Coronary artery (tissue), 2 donors: ENCODE results near the gene RAP1GAP.

Experiments
- DNase-seq: peaks from one replicate; pipeline ENCODE4 v3.0.0-alpha.2; 2017; ENCODE audit warnings: low spot score
- H3K27ac ChIP-seq, 2 donors: fragments of 200-600 bp; sonication (generic); one replicate each; pipeline ENCODE4 v1.5.1; 2016 to 2019
- H3K4me3 ChIP-seq: fragments of 200-600 bp; sonication (generic); 2 replicates; pipeline ENCODE4 v1.5.1; 2016; ENCODE audit warnings: mild to moderate bottlenecking, moderate library complexity
- TF ChIP-seq, protein P1 (sequence below): fragments of 200-600 bp; sonication (generic); IDR thresholded peaks from one replicate; pipeline ENCODE4 v1.5.1; 2019; ENCODE audit warnings: antibody characterized with exemption

The RAP1GAP gene

DNA sequence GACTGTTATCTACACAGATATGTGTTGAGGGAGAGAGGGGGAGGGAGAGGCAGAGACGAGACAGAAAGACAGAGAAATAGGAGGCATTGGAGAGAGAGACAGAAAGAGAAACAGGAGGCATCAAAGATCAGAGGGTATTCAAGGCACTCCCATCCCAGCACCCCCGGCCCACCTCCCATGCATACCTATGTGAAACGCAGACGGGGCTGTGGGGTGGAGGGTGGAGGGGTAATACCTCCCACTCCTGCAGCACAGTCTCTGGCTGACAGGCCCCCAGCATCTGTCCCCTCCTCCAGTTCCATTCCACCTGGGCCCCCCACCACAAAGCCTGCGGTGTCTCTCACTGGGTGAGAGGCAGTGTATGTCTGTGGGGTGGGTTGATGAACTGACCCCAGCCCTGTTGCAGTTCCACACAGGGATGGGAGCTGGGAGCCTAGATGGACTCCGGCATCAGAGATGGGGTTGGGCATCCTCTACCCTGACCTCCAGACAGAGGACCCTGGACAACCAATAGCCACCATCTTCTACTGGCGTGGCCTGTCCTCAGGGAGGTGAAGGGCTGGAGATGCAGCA, 49.7 kb downstream of the RAP1GAP start:
- no peak overlapping the region for H3K27ac ChIP-seq
- TF ChIP-seq, protein P1, sequence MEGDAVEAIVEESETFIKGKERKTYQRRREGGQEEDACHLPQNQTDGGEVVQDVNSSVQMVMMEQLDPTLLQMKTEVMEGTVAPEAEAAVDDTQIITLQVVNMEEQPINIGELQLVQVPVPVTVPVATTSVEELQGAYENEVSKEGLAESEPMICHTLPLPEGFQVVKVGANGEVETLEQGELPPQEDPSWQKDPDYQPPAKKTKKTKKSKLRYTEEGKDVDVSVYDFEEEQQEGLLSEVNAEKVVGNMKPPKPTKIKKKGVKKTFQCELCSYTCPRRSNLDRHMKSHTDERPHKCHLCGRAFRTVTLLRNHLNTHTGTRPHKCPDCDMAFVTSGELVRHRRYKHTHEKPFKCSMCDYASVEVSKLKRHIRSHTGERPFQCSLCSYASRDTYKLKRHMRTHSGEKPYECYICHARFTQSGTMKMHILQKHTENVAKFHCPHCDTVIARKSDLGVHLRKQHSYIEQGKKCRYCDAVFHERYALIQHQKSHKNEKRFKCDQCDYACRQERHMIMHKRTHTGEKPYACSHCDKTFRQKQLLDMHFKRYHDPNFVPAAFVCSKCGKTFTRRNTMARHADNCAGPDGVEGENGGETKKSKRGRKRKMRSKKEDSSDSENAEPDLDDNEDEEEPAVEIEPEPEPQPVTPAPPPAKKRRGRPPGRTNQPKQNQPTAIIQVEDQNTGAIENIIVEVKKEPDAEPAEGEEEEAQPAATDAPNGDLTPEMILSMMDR: no peak
- H3K4me3 ChIP-seq: no peak overlapping the region
- no peak for DNase-seq

DNA sequence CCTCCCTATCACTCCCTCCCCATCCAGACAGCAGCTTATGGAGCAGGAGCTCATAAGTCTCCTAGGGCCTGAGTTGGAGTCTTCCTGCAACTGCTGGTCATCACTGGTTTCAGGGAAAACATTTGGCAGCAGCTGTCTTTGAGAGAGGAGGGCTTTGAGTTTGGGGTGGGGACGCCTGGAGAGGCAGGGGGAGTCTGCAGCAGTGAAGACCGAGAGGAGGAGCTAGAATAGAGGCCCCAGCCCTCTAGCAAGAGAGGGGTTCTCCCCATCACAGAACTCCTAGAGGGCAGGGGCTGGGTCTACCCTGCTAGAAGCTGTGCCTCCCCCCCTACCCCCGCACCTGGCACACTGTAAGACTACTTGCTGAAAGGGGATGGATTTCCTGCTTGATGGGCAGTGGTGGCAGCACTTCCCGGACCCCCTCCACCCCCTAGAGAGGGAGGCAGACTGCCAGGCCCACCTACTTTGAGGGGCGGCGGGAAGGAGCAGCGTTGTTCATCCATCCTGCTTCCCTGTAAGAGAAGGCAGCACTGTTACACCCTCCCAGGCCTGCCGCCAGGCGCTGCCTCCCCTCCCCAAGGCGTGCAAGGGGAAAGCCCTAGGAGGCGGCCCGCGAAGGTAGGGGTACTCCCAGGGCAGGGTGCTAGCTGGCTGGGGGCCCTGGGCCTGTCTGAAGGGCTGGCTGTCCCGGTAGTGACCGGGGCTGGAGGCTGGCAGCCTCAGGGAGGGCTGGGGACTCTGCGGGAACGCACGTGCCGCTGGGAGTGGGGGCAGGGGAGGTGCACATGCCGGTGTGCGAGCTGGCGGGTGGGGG, 50.4 kb downstream of the RAP1GAP start:
- Histone ChIP-seq H3K27ac (no peak overlapping the region), H3K4me3 (no peak overlapping the region)
- no peak for DNase-seq
- TF ChIP-seq, protein P1: no peak

DNA sequence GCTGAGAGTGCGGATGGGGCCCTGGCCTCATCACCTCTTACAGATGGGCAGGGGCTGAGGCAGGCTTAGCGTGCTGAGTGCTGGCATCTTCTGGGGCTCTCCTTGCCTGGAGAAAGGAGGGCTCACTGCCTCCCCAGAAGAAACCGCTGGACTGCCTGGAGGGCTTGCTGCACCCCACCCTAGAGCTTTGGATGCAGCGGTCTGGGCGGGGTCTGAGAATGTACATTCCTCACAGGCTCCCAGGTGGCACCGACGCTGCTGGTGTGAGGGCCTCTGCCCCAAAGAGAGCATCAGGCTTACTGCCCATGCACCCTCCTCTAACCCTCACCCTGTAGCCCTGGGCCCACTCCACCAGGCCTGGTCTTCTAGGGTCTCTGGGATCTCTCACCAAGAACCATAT, 51.1 kb downstream of the RAP1GAP start:
- TF ChIP-seq, protein P1: no peak
- Histone ChIP-seq H3K27ac (no peak overlapping the region), H3K4me3 (no peak overlapping the region)
- DNase-seq: no peak

DNA sequence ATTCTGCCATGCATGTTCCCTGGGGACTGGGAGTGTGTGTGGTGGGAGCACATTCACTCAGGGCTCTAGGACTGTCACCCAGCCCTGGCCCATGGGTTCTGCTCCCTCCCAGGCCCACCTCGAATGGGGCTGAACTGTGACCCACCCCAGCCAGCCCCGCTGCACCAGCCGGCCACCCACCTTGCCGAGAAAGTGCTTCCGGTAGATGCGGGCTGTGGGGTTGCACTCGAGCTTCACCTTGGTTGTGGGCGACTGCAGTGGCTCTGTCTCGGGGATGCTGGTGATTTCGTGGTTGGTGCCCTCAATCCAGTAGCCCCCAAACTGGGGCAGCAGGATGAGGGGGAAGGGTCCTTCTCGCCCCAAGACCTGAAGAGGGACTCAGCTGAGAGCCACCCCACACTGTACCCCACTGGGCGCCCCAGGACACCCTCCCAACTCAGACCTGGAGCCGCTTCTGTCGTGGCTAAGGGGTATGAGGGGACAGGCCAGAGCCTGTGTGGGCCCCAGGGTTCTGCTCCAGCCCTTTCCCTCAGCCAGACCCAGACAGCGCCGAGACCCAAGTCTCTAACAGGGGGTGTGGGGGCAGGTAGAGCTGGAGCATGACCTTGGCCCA, 51.9 kb downstream of the RAP1GAP start:
- H3K4me3 ChIP-seq: no peak overlapping the region
- DNase-seq: no peak
- TF ChIP-seq, protein P1: no peak
- no peak overlapping the region for H3K27ac ChIP-seq

DNA sequence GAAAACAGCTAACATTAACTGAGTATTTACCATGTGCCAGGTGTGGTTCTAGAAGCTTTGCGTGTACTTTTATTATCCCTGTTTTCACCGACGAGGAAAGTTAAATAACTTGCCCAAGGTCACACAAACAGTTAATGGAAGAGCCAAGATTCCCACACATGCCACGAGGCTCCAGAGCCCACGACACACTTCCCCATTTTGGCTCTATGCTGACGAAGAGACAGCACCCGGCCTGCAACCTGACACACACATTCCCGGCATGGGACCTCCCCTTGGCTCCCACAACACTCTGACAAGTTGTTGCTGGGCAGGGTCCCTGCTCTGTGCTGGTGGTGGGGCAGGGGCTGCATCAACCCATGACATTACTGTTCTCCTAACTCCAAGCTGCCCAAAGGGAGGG, 52.8 kb downstream of the RAP1GAP start:
- TF ChIP-seq, protein P1: no peak
- no peak for DNase-seq
- Histone ChIP-seq H3K4me3 (no peak overlapping the region), H3K27ac (no peak overlapping the region)

DNA sequence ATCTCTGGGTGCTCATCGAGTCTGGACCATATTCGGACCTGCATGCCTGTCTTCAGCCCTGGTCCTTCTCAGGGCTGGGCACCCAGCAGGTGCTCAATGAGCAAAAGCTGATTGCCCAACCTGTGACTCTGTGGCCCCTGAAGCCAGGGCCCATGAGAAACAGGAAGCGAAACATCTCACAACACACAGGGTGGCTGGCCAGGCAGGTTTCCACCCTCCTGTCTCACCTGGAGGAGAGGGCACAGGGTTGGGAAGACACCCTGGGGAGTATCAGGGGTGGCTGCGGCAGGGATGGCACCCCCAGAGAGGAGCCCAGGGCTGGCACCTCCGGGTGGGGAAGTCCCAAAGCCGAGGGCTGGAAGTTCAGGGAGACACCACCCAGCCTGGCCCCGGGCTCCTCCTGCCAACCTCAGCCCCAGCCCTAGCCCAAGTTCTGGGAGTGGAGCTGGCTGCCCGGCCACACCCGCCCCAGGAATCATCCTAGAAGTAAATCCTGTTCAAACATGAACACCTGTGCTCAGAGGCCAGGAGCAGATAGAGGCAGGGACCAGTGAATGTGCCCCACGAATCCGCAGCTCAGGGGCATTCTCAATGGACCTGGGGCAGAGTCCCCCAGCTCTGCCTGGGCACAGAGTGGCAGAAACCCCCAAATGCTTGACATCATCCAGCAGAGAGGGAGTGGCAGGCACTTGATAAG, 54.6 kb downstream of the RAP1GAP start:
- H3K27ac ChIP-seq: no peak overlapping the region
- H3K4me3 ChIP-seq: no peak overlapping the region
- DNase-seq: no peak
- TF ChIP-seq, protein P1: no peak
